RWPE2 (cell line): ENCODE results near the gene SKI.

ENCODE experiments used
- ATAC-seq: fragments of 200-7000 bp; cut with Tn5 transposase; 3 replicates; pipeline ENCODE4 v1.9.1; 2021; ENCODE audit warnings: low read depth
- DNase-seq: peaks from one replicate; pipeline ENCODE4 v3.0.0-alpha.2; 2020; ENCODE audit warnings: low spot score
- H3K27ac ChIP-seq: fragments of 450-650 bp; 2 replicates; pipeline ENCODE4 v1.5.1; 2017; ENCODE audit warnings: mild to moderate bottlenecking; ENCODE audit not compliant: poor library complexity, severe bottlenecking
- H3K27me3 ChIP-seq: fragments of 250-450 bp; sonication (Bioruptor Pico); 2 replicates; pipeline ENCODE4 v1.5.1; 2021; ENCODE audit warnings: mild to moderate bottlenecking, moderate library complexity; ENCODE audit not compliant: insufficient read depth, poor library complexity, severe bottlenecking
- H3K36me3 ChIP-seq: fragments of 250-450 bp; sonication (Bioruptor Pico); 2 replicates; pipeline ENCODE4 v1.5.1; 2020; ENCODE audit warnings: low read depth, mild to moderate bottlenecking, moderate library complexity
- H3K4me1 ChIP-seq: fragments of 250-450 bp; sonication (Bioruptor Pico); 2 replicates; pipeline ENCODE4 v1.5.1; 2021; ENCODE audit warnings: mild to moderate bottlenecking, moderate library complexity; ENCODE audit not compliant: insufficient read depth, poor library complexity, severe bottlenecking
- H3K4me3 ChIP-seq: fragments of 250-450 bp; sonication (Bioruptor Pico); 2 replicates; pipeline ENCODE4 v1.5.1; 2021; ENCODE audit warnings: mild to moderate bottlenecking, moderate library complexity; ENCODE audit not compliant: severe bottlenecking
- H3K9me3 ChIP-seq: fragments of 250-450 bp; sonication (Bioruptor Pico); 2 replicates; pipeline ENCODE4 v1.5.1; 2021; ENCODE audit warnings: mild to moderate bottlenecking, moderate library complexity; ENCODE audit not compliant: severe bottlenecking
- TF ChIP-seq, protein P1 (sequence below): fragments of 450-650 bp; IDR thresholded peaks from one replicate; pipeline ENCODE4 v1.5.1; 2017; ENCODE audit warnings: mild to moderate bottlenecking, moderate library complexity; ENCODE audit not compliant: poor library complexity, severe bottlenecking

The SKI gene

GRCh38 chr1:2232255-2232915 lies 4.3 kb downstream of the SKI start:
- H3K36me3 ChIP-seq, result peaks cover 10% of the 10 kb centered on the region
- peak overlapping the region; percentile 80 for H3K4me3 ChIP-seq
- H3K9me3 ChIP-seq, result no peaks in the 10 kb centered on the region
- TF ChIP-seq, protein P1, sequence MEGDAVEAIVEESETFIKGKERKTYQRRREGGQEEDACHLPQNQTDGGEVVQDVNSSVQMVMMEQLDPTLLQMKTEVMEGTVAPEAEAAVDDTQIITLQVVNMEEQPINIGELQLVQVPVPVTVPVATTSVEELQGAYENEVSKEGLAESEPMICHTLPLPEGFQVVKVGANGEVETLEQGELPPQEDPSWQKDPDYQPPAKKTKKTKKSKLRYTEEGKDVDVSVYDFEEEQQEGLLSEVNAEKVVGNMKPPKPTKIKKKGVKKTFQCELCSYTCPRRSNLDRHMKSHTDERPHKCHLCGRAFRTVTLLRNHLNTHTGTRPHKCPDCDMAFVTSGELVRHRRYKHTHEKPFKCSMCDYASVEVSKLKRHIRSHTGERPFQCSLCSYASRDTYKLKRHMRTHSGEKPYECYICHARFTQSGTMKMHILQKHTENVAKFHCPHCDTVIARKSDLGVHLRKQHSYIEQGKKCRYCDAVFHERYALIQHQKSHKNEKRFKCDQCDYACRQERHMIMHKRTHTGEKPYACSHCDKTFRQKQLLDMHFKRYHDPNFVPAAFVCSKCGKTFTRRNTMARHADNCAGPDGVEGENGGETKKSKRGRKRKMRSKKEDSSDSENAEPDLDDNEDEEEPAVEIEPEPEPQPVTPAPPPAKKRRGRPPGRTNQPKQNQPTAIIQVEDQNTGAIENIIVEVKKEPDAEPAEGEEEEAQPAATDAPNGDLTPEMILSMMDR, result no peak
- no peak for ATAC-seq
- no peak for DNase-seq
- peak overlapping the region; percentile 90 for H3K27ac ChIP-seq
- no peaks in the 10 kb centered on the region for H3K27me3 ChIP-seq
- H3K4me1 ChIP-seq, result peaks cover 18% of the 10 kb centered on the region

DNA sequence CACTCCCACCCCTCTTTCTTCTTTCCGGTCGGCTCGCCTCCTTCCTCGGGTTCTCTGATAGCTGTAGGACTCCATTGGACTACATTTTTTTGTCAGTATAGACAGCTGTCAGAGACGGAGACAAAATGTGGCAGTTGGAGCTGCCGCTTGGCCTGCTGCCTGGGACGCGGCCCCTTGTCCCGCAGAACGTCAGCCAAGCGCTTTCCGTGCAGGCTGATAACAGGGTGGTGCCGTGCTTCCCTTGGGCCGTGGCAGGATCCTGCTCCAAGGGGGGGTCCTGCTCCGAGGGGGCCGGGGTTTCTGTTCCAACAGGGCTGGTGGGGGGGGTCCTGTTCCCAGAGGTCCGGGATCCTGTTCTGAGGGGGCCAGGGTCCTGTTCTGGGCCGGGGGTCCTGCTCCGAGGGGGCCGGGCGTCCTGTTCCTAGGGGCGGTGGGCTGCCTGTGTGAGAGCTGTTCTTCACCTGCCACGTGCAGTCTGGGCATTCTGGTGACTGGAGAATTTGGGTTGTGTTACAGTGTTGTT lies 4.9 kb downstream of the SKI start:
- Histone ChIP-seq H3K4me3 (no peak overlapping the region), H3K27me3 (no peaks in the 10 kb centered on the region), H3K4me1 (peaks cover 18% of the 10 kb centered on the region), H3K9me3 (no peaks in the 10 kb centered on the region), H3K27ac (peak overlapping the region; percentile 90), H3K36me3 (peaks cover 15% of the 10 kb centered on the region)
- no peak for DNase-seq
- no peak for ATAC-seq
- TF ChIP-seq, protein P1, result no peak

GRCh38 chr1:2233468-2233867 lies 5.3 kb downstream of the SKI start:
- Histone ChIP-seq H3K36me3 (peaks cover 15% of the 10 kb centered on the region), H3K9me3 (no peaks in the 10 kb centered on the region), H3K27me3 (no peaks in the 10 kb centered on the region), H3K4me1 (peaks cover 18% of the 10 kb centered on the region), H3K4me3 (no peak overlapping the region), H3K27ac (peak overlapping the region; percentile 90)
- TF ChIP-seq, protein P1, result no peak
- no peak for DNase-seq
- no peak for ATAC-seq

DNA sequence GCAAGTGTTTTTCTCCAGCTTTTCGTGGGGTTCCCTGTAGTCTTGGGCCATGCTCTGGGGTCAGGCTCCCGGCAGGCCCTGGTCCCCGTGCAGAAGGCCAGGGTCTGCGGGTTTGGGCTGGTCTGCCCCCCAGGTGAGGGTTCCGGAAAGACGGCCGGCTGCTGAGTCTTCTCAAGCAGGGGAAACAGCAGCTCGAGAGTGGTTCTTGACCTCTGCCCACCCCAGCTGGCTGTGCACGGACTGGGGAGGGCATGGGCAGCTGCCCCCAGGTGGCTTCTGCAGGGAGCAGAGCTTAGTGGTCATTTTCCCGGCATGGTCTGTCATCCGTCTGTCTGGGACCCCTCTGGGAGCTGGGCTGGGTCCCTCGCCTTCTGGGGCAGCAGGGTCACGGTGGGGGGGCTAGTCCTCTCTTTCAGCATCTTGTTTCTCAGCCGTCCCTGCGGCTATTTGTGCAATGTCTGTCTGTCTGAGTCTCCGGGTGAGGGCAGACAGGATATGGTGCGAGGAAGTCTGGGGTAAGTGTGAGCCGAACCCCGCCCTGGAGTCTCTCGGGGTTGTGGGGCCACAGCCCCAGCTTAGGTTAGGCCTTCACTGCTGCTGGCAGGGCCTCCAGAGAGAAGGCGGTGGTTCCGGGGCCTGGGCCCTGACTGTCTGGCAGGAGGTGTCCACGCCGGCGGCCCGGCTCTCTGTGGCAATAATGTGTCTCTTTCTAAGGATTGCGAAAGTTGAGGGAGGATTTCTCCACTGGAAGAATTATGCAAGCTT lies 6.1 kb downstream of the SKI start:
- ATAC-seq, result peak; percentile 80
- H3K27me3 ChIP-seq, result no peaks in the 10 kb centered on the region
- peak; percentile 95 for DNase-seq
- peak overlapping the region; percentile 90 for H3K27ac ChIP-seq
- peaks cover 18% of the 10 kb centered on the region for H3K4me1 ChIP-seq
- TF ChIP-seq, protein P1, result no peak
- H3K4me3 ChIP-seq, result no peak overlapping the region
- H3K36me3 ChIP-seq, result peaks cover 15% of the 10 kb centered on the region
- no peaks in the 10 kb centered on the region for H3K9me3 ChIP-seq
